GM18870 (cell line): Measurements from ENCODE around the gene P3R3URF.

Experiments used
- ATAC-seq: cut with Tn5 transposase; IDR thresholded peaks from one replicate; pipeline ENCODE4 v1.9.1; 2021; ENCODE audit warnings: moderate library complexity; ENCODE audit not compliant: unreplicated experiment

Gene P3R3URF

DNA sequence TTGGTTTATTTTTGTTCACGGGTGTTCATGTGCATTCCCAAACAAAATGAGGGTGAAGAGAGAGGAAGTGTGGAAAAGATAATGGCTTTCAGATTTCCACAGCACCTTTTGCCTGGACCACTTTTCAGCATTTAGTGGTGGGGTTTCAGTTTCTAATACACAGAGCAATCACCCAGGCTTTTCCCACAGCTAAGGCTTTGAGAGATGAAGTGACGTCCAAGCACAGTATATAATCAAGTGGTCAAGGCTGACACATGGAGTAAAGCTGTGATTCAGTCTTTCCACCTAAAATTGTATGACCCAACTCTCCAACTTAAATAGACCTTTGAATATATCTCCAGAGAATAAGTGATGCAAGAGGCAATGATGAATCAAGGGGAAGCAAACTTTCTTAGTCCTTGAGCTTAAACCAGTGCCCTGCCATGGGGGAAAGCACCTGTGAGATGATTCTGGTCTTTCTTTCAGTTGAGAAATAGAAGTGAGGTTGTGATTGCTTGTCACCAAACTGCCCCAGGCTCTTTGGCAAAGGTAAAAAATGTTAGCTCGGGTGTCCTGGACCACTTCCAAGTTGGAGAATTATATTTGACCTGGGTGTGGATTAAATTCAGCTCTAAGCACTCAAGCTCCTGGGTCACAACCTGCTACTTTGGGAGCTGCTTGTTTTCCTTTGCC lies 41.5 kb downstream of the P3R3URF start:
- no peak for ATAC-seq

DNA sequence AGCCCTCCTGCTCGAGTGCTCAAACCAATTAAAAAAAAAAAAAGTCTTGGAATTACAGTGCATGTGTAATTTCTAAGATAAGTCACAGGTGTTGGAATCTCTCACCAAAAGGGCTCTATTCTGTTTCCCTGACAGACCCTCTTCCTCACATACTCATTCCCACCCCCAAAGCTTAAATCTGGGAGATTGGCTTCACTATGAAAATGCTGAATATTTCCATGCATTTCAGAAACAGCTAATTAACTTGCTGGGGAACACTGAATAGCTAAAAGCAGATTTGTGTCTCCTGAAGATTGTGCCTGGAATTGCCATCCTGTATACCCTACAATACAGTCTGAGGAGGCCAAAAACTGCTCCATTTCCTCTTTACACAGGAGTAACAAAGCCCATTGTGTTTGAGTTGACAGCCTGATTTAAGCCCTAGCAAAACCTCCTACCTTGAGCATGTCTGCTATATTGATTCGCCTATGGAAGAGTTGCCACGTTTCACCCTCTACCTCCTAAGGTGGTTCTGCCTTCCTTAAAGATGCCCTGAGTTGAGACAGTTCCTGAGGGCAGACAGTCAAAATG lies 42.4 kb downstream of the P3R3URF start:
- ATAC-seq = no peak

DNA sequence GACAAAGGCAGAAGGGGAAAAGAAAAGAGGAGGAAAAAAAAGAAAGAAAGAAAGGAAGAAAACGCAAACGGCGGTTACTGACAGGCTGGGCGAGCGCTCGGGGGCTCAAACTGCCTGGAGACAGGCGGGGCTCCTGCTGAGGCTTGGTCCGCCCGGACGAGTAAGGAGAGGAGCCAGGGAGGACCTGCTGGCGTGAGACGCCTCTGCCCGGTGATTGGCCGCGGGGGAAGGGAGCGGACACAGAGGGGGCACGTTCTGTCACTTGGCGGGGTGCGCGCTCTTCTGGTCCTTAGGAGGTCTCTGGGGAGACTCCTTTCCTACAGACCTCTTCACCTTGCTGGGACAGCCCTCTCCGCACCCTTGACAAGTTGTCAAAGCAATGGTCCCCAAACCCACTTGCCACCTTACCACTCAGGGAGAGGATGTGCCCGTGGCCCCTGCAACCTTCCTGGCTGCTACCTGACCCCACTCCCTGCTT lies 43.1 kb downstream of the P3R3URF start:
- ATAC-seq = peak; percentile 35

DNA sequence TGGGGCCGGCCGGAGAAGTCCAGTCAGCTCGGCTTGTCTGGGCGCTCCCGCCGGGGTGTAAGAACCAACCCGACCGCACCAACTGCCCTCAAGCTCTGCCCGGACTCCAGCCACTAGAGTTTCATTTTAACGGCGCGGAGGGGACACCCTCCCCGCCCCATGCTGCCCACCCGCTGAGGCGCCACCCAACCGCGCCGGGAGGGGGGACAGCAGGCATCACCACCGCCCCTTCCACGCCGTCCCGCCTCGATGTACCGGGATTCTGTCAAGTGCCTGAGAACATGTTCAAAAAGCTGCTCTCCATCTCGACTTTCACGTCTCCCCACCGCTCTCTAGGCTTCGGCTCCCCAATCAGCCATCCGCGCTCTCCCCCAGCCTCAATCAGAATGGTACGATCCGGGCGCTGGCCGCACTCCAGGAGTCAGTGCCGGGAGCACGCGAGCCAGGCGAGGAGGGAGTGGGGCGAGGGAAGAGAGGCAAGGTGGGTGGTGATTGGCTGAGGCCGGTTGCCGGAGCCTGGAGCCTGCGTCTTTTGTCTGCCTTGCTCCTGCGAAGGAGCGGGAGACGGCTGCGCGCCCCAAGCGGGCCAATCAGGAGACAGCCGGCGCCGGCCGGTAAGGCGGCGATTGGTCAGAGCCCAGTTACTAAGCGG lies 43.6 kb downstream of the P3R3URF start, which contains the start of gene PIK3R3:
Gene PIK3R3, minus strand, starts transcription at position 101 of the 652 bp plus-strand sequence. CDS start 677 bp downstream, outside the sequence.
- peak; percentile 81 for ATAC-seq

DNA sequence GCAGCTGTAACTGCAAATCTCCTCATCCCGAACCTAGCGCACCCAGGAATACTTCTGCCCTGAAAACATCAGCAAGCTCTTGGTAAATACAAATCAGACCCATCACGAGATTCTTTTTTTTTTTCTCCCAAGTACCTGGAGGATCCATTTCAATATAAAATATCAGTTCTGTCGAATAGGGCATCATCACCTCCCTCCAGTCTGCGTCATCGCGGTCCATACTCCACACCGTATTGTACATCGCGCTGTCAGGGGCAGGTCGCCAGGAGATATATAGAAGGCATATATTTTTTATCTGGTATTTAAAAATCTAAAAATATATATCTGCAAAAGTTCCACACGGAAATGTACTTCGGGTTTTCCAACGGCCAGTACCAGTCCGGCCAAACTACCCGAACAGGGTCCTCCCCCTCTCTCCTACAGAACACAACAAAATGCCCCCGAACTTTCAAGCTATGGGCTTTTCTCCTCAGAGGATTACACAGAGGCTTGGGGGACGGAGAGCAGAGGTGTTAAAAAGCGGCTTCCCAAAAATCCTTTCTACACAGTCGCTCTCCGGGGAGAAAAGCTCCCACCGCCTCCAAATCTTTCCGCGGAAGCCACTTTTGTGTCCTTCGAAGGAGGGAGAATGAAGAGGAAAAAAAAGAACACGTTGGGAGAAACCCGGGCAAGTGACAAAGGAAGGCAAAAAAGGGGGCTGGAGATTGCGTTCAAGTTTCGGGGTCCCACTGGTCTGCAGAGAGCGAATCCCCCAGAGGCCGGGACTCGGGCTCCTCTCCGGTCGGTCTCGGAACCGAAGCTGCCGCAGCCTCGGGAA lies 44.4 kb downstream of the P3R3URF start:
- ATAC-seq = no peak

DNA sequence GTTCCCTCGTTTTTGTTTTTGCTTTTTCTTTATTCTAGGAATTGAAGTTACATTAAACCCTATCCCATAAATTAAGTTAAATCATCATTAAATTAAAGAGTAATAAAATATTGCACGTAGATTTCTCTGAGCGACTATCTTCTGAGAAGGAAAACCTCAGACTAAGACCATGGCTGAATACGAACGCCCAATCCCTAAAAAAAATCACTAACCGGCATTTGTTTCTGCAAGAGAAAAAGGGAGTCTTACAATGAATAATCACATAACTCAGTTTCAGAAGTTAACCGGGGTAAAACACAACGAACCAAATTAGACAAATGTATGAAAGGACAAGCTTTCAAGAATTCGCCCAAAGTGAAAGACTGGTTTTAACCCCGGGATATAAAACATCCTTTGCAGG lies 45.2 kb downstream of the P3R3URF start:
- ATAC-seq = no peak

DNA sequence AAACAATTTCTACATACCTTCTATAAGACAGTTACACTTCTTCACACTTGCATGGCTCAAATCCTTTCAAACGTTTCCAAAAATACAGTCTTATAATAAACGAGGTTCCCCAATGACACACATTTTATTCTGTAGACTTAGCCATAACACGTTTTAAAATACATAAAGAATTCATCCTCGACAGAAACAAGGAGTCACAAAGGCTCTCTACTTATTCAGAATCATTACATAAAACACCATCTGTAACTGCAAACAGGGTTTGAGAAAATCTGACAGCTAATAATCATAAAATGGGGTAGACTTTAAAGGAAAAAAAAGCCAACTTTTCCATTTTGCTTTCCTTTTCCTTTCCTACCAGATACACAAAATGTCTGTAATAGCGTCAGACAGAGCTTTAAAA lies 45.7 kb downstream of the P3R3URF start:
- ATAC-seq = no peak

DNA sequence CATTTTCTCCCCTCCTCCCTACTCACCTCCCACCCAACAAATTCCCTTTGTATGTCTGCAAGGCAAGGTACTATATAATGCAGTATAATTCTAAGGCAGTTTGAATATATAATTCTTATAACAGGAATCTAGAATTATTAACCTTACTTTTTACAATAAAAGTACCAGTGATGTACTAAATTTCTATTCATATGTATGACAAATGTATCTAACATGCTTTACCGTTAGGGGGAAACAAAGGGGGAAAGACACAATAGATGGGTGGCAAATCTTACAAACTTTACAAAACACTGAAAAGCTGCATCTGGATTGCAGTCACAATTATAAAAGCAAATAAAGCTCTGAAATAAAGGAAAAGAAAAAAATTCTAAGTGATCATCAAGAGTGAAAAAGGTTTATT lies 46.2 kb downstream of the P3R3URF start:
- ATAC-seq = no peak

DNA sequence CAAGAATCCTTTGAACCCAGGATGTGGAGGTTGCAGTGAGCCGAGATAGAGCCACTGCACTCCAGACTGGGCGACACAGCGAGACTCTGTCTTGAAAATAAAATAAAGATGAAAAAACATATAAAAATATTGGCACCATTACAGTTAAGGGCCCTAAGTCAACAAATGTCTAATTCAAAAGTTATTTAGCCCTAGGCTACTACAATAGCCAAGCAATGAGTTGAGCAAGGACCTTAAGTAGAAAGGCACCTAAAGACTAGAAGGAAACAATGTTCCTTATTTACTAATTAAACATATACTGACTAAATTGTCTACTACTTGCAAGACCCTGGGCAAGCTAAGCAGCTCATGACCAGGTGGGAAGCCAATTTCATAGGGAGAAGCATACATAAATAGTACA lies 47.9 kb downstream of the P3R3URF start:
- no peak for ATAC-seq
